ENCODE data around the gene OSTN. TPM values are rescaled to one million over a fixed set of nuclear protein-coding genes. Genes with fewer than 3 reads are reported as not detected.

The OSTN gene
- total and polyA plus RNA-seq, 11 donors = 0.27 to 3.7 (median 0.51) TPM; not detected in 7

DNA sequence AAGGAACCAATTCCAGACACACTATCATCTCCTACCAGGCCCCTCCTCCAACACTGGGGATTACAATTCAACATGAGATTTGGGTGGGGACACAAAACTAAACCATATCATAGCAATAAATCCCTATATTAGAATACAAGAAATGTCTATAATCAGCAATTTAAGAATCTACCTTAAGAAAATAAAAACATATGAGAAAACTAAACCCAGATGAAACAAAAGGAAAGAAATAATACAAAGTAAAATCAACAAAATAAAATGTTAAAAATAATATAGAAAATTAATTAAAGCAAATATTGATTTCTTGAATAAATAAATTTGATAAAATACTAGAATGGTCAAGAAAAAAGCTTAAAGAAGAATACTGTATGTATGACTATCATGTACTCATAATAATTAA, 6.1 kb upstream of the OSTN start:
- no peak overlapping the region for H3K4me3 ChIP-seq
- ATAC-seq (no peak), DNase-seq (no peak)
- TF ChIP-seq POLR2A (IDR thresholded peaks at IDR 0.05) (no peak), CTCF (IDR thresholded peaks at IDR 0.05) (no peak)
- no peak overlapping the region for H3K27ac ChIP-seq
- intact Hi-C loops (cut with DNase I) = no loop called here
- no peaks in the 10 kb centered on the region for H3K9me3 ChIP-seq
- H3K4me1 ChIP-seq = no peaks in the 10 kb centered on the region
- H3K27me3 ChIP-seq = no peaks in the 10 kb centered on the region
- no peaks in the 10 kb centered on the region for H3K36me3 ChIP-seq

DNA sequence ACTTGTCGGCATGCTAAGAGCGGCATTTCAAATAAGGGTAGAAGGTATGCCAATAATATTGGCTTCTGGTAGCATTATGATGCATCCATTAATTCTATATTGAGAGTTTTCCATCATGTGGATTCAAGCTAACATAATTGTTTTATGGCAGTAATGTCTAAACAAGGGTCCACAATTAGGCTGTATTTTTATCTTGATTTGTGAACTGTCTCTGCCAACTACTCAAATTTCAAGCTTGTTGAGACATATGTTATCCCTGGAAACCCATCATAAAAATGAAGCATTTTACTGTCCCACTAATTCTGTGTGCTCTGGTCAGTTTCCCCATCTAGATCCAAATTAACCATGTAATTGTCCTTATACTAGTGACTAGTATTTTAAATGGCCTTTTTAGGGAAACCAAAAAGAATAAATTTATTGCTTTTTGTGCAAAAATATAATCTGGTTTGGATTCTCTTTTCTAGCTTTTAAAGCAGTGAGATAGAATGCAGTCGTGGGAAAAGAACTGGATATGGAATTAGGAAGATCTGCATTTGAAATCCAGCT, 1.2 kb upstream of the OSTN start:
- H3K36me3 ChIP-seq = no peaks in the 10 kb centered on the region
- intact Hi-C loops (cut with DNase I) = no loop called here
- no peak for TF ChIP-seq CTCF (IDR thresholded peaks at IDR 0.05)
- TF ChIP-seq POLR2A (IDR thresholded peaks at IDR 0.05) = no peak
- ATAC-seq (no peak), DNase-seq (no peak)
- peaks cover 0 to 8% (median 0%) of the 10 kb centered on the region in 9 donors for H3K27me3 ChIP-seq
- 48 to 57% (median 55%) methylated on average over 3 of the region's 3 CpGs for WGBS, 4 donors
- H3K9me3 ChIP-seq = no peaks in the 10 kb centered on the region
- H3K27ac ChIP-seq = no peak overlapping the region
- no peaks in the 10 kb centered on the region for H3K4me1 ChIP-seq
- no peak overlapping the region for H3K4me3 ChIP-seq

DNA sequence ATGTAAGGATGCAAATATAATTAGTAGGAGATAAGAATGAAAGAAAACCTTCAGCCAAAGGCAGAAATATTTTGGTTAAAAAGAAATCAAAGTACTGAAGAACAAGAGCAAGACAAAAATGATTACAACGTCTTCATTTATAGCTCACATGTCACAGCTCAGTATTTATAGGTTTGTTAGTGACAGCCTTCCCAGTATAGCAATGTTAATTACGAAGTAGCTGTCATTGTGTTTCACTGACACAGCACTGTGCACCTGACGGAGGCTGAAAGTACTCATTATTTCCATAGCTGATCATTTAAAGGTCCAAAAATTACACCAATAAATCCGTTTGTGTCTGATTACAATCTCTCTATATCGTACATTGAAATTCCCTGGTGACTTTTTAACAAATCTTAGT, 561 bp upstream of the OSTN start:
- Histone ChIP-seq H3K27ac (no peak overlapping the region), H3K36me3 (no peaks in the 10 kb centered on the region), H3K9me3 (no peaks in the 10 kb centered on the region), H3K4me3 (no peak overlapping the region), H3K4me1 (no peaks in the 10 kb centered on the region), H3K27me3 (peaks cover 0 to 8% (median 0%) of the 10 kb centered on the region in 9 donors)
- TF ChIP-seq POLR2A (IDR thresholded peaks at IDR 0.05) (no peak), CTCF (IDR thresholded peaks at IDR 0.05) (no peak)
- 33 to 46% (median 43%) methylated on average over 5 of the region's 5 CpGs for WGBS, 4 donors
- intact Hi-C loops (cut with DNase I) = no loop called here
- ATAC-seq = no peak
- DNase-seq = no peak

DNA sequence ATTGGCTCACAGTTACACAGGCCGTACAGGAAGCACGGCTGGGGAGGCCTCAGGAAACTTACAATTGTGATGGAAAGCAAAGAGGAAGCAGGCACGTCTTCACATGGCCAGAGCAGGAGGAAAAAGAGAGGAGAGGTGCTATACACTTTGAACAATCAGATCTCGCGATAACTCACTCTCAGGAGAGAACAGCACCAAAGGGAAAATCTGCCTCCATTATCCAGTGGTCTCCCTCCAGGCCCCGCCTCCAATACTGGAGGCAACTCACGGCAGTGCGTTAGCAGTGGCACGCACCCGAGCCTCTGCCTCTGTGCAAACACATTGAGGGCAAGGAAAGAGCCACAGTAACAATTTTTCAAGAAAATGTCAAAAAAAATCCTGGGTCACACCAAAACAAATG, 11.0 kb downstream of the OSTN start:
- ATAC-seq = no peak
- intact Hi-C loops (cut with DNase I) = no loop called here
- TF ChIP-seq POLR2A (IDR thresholded peaks at IDR 0.05) (no peak), CTCF (IDR thresholded peaks at IDR 0.05) (no peak)
- DNase-seq = no peak
- Histone ChIP-seq H3K36me3 (no peaks in the 10 kb centered on the region), H3K4me1 (no peaks in the 10 kb centered on the region), H3K27ac (no peak overlapping the region), H3K27me3 (no peaks in the 10 kb centered on the region), H3K4me3 (no peak overlapping the region), H3K9me3 (no peaks in the 10 kb centered on the region)
- 90 to 92% (median 91%) methylated on average over 10 of the region's 10 CpGs for WGBS, 4 donors
